ENCODE measurements around the gene CTDSPL.

DNA sequence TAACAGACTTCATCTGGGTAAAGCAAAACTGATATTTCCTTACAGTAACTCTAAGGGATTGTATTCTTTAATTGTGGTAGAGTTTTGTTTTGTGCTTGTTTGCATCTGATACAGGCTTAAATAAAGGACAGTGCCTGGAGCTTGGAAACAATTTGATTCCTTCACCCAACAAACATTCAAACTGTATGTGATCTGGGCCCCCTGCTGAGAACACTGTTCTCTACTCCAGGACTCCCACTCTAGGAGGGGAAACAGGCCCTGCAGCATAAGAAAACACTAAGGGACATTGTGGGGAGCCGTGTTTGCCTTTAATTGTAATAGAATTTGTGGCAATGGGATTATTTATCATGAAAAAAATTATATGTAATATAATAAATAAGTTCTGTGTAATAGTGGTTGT, 56.9 kb downstream of the CTDSPL start:
- TF ChIP-seq POLR2AphosphoS5 (IDR thresholded peaks at IDR 0.05; ENCODE audit: low read depth, low read length) (no peak), TAF1 (IDR thresholded peaks at IDR 0.05; ENCODE audit: borderline replicate concordance, low read depth, low read length) (no peak), POLR2A (IDR thresholded peaks at IDR 0.05; ENCODE audit: low read depth, low read length) (no peak)

All from GM12892 (cell line).